ENCODE data around the gene AP2A2. TPM values are rescaled to one million over a fixed set of nuclear protein-coding genes. Genes with fewer than 3 reads are reported as not detected.

Gene AP2A2
- total RNA-seq, 6 experiments from 2014 or later = 65.4 to 73.4 (median 70.9) TPM

DNA sequence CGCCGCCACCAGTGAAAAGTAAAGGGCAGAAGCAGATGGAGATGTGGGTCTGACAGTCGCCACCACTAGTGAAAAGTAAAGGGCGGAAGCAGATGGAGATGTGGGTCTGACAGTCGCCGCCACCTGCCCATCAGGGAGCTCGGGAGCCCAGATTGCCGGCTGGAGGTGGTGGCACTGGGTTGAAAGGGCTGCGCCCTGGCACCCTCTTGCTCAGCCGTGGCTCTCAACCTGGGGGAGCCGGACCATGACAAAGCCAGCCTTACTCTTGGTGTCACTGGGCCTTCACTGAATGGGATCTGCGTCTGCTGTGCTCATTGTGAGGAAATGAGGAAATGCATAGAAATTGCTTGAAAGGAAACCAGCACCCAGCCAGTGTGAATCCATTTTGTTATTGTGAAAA, 36.3 kb downstream of the AP2A2 start:
- Mint-ChIP-seq H3K27me3 (ENCODE audit: insufficient read depth) (no peaks in the 10 kb centered on the region), H3K36me3 (ENCODE audit: low read depth) (peaks cover 32% of the 10 kb centered on the region), H3K9me3 (no peaks in the 10 kb centered on the region; the same call in 1 of the 2 replicates), H3K4me3 (no peak overlapping the region), H3K4me1 (ENCODE audit: low read depth) (peaks cover 12% of the 10 kb centered on the region), H3K27ac (no peak overlapping the region)
- no peak for DNase-seq
- TF ChIP-seq, protein P1, sequence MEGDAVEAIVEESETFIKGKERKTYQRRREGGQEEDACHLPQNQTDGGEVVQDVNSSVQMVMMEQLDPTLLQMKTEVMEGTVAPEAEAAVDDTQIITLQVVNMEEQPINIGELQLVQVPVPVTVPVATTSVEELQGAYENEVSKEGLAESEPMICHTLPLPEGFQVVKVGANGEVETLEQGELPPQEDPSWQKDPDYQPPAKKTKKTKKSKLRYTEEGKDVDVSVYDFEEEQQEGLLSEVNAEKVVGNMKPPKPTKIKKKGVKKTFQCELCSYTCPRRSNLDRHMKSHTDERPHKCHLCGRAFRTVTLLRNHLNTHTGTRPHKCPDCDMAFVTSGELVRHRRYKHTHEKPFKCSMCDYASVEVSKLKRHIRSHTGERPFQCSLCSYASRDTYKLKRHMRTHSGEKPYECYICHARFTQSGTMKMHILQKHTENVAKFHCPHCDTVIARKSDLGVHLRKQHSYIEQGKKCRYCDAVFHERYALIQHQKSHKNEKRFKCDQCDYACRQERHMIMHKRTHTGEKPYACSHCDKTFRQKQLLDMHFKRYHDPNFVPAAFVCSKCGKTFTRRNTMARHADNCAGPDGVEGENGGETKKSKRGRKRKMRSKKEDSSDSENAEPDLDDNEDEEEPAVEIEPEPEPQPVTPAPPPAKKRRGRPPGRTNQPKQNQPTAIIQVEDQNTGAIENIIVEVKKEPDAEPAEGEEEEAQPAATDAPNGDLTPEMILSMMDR (IDR thresholded peaks at IDR 0.05) = no peak

- no peak overlapping the region for H3K4me3 Mint-ChIP-seq
- TF ChIP-seq, protein P1 (IDR thresholded peaks at IDR 0.05) = no peak
- no peak for DNase-seq
- peaks cover 32% of the 10 kb centered on the region for H3K36me3 Mint-ChIP-seq (ENCODE audit: low read depth)
- no peaks in the 10 kb centered on the region; the same call in 1 of the 2 replicates for H3K9me3 Mint-ChIP-seq
- no peaks in the 10 kb centered on the region for H3K27me3 Mint-ChIP-seq (ENCODE audit: insufficient read depth)
- peaks cover 12% of the 10 kb centered on the region for H3K4me1 Mint-ChIP-seq (ENCODE audit: low read depth)
- no peak overlapping the region for H3K27ac Mint-ChIP-seq
Observed at GRCh38 chr11:962688-963087, 37.0 kb downstream of the AP2A2 start.

- TF ChIP-seq, protein P1 (IDR thresholded peaks at IDR 0.05) = no peak
- Mint-ChIP-seq H3K4me1 (ENCODE audit: low read depth) (peaks cover 12% of the 10 kb centered on the region), H3K9me3 (no peaks in the 10 kb centered on the region; the same call in 1 of the 2 replicates), H3K4me3 (no peak overlapping the region), H3K27ac (no peak overlapping the region), H3K36me3 (ENCODE audit: low read depth) (peaks cover 32% of the 10 kb centered on the region), H3K27me3 (ENCODE audit: insufficient read depth) (no peaks in the 10 kb centered on the region)
- no peak for DNase-seq
Observed at GRCh38 chr11:963852-964251, 38.2 kb downstream of the AP2A2 start.

GRCh38 chr11:965206-965775, 39.6 kb downstream of the AP2A2 start:
- no peaks in the 10 kb centered on the region; the same call in 1 of the 2 replicates for H3K9me3 Mint-ChIP-seq
- no peaks in the 10 kb centered on the region for H3K27me3 Mint-ChIP-seq (ENCODE audit: insufficient read depth)
- DNase-seq = no peak
- H3K4me3 Mint-ChIP-seq = no peak overlapping the region
- H3K4me1 Mint-ChIP-seq (ENCODE audit: low read depth) = peaks cover 12% of the 10 kb centered on the region
- no peak overlapping the region for H3K27ac Mint-ChIP-seq
- TF ChIP-seq, protein P1 (IDR thresholded peaks at IDR 0.05) = no peak
- peaks cover 36% of the 10 kb centered on the region for H3K36me3 Mint-ChIP-seq (ENCODE audit: low read depth)

DNA sequence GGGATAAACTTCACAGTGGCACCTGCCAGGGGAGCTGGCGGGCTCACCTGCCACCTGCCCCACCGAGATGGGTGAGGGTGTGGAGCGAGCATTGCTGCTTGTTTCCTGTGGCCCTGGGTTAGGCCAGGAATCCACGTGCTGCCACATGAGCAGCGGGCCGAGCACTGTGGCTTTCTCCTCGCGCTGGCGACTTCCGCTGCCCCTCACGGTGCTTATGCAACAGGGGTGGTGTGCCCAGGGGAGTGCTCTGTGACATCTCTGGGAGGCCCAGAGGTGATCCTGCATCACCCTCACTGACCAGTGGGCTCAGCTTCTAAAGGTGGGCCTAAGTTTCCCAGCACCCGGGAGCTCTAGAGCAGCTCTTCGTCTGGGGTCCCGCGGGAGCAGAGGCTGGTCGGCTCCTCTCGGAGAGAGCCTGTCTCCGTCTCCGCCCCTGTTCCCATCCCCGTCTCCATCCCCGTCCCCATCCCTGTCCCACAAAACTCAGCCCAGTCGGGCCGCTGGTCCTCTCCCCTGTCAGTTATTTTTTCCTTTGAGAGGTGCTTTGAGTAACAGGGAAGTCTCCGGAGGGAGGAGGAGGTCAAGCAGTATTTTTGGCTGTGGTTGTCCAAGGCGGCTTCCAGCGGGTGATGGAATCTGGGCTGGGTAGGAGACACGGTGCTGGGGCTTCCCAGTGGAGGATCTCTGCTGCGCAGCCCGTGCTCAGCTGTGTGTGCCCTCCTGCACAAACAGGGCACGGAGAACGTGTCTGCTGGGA, 42.5 kb downstream of the AP2A2 start:
- H3K27me3 Mint-ChIP-seq (ENCODE audit: insufficient read depth) = no peaks in the 10 kb centered on the region; the same call in 1 of the 2 replicates
- TF ChIP-seq, protein P1 (IDR thresholded peaks at IDR 0.05) = no peak
- H3K36me3 Mint-ChIP-seq (ENCODE audit: low read depth) = peaks cover 28% of the 10 kb centered on the region
- no peak overlapping the region for H3K4me3 Mint-ChIP-seq
- no peaks in the 10 kb centered on the region; the same call in 1 of the 2 replicates for H3K9me3 Mint-ChIP-seq
- peaks cover 12% of the 10 kb centered on the region for H3K4me1 Mint-ChIP-seq (ENCODE audit: low read depth)
- no peak for DNase-seq
- H3K27ac Mint-ChIP-seq = no peak overlapping the region

Data from HFFc6 (cell line).